Skeletal muscle satellite cell (primary cell): ENCODE measurements around the gene KLHL29.

Experiments
- H3K27me3 ChIP-seq: 2 replicates; pipeline ENCODE4 v1.7.0; 2013; ENCODE audit warnings: low read length; ENCODE audit not compliant: control insufficient read depth, insufficient read depth
- H3K36me3 ChIP-seq: 2 replicates; pipeline ENCODE4 v1.7.0; 2013; ENCODE audit warnings: mild to moderate bottlenecking, control low read depth, low read length; ENCODE audit not compliant: insufficient read depth
- H3K4me1 ChIP-seq: 2 replicates; pipeline ENCODE4 v1.7.0; 2013; ENCODE audit warnings: low read length; ENCODE audit not compliant: control insufficient read depth, insufficient read depth
- H3K4me2 ChIP-seq: 2 replicates; pipeline ENCODE4 v1.7.0; 2013; ENCODE audit warnings: mild to moderate bottlenecking, low read length
- H3K4me3 ChIP-seq: 2 replicates; pipeline ENCODE4 v1.7.0; 2013; ENCODE audit warnings: low read length
- H3K9ac ChIP-seq: 2 replicates; pipeline ENCODE4 v1.7.0; 2013; ENCODE audit warnings: mild to moderate bottlenecking, low read depth, low read length, moderate library complexity
- H3K9me3 ChIP-seq: replicated peaks from 2 replicates; pipeline ENCODE4 v1.7.0; 2013; ENCODE audit warnings: mild to moderate bottlenecking, control low read depth, low read length

The KLHL29 gene

DNA sequence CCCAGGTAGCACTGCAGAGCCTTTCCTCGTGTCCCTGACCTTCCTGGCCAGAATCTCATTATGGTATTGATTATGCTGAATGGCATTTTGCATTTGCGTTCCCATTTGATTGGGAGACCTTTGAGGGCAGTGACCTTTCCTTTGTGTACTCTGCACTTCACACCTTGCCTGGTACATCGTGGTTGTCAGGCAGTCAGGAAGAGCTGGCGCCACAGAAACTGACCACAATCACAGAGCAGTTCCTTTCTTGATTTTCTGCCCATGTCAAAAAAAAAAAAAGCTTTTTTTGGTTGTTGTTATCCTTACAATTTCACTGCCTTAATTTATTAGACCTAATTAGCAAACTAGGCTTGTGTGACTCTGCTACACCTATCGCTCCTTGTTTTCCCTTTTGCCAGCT lies 8.9 kb upstream of the KLHL29 start:
- no peaks in the 10 kb centered on the region for H3K36me3 ChIP-seq
- H3K4me1 ChIP-seq = peaks cover 27% of the 10 kb centered on the region
- H3K4me3 ChIP-seq = no peak overlapping the region
- no peaks in the 10 kb centered on the region for H3K27me3 ChIP-seq
- H3K9me3 ChIP-seq = no peaks in the 10 kb centered on the region
- H3K9ac ChIP-seq = no peak overlapping the region
- no peak overlapping the region for H3K4me2 ChIP-seq

DNA sequence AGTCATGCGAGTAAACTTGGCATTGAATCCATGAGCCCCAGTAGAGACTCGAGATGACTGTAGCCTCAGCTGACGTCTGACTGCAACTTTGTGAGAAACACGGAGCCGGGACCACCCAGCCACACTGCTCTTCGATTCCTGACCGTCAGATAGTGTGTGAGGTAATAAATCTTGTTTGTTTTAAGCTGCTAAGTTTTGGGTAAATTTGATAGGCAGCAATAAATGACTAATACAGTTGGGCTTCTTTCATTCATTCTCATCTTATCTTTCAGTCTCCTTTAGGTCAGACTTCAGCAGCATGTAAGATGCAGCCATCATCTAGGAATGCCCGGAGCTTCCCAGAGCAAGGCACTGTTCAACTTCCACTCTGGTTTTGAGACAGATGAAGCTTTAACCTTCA lies 8.0 kb upstream of the KLHL29 start:
- Histone ChIP-seq H3K27me3 (no peaks in the 10 kb centered on the region), H3K9me3 (no peaks in the 10 kb centered on the region), H3K4me2 (no peak overlapping the region), H3K9ac (no peak overlapping the region), H3K36me3 (no peaks in the 10 kb centered on the region), H3K4me3 (no peak overlapping the region), H3K4me1 (peaks cover 33% of the 10 kb centered on the region)

DNA sequence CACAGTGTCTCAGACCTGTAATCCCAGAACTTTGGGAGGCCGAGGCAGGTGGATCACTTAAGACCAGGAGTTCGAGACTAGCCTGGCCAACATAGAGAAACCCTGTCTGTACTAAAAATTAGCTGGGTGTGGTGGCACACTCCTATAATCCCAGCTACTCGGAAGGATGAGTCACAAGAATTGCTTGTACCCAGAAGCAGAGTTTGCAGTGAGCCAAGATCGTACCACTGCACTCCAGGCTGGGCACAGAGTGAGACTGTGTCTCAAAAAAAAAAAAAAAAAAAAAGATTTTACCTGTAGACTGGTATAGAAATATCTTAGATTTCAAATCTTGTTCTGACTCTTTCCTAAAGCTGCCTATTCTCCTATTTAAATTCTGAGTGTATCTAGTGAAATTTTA lies 7.2 kb upstream of the KLHL29 start:
- H3K36me3 ChIP-seq = no peaks in the 10 kb centered on the region
- peak overlapping the region; percentile 8 for H3K4me2 ChIP-seq
- H3K9ac ChIP-seq = no peak overlapping the region
- no peaks in the 10 kb centered on the region for H3K9me3 ChIP-seq
- no peak overlapping the region for H3K4me3 ChIP-seq
- peaks cover 33% of the 10 kb centered on the region for H3K4me1 ChIP-seq
- no peaks in the 10 kb centered on the region for H3K27me3 ChIP-seq

DNA sequence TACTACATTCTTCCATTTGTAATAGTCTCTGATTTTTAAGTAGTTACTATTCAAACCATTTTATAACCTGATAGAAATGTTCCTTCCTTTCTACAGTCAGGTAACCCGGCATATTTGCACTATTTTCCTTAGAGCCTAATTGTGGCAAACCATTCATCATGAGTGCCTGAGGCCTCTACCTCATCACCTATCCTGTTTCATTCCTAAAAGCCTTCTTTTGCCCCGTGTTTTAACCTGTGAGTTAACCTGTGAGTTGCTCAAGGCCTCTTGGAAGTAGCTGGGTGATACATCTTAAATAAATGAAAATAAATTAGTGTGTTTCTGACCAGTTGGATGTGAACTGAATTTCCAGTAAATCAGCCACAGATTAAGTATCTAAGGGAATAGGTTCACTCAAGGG lies 6.5 kb upstream of the KLHL29 start:
- H3K4me3 ChIP-seq = no peak overlapping the region
- no peaks in the 10 kb centered on the region for H3K9me3 ChIP-seq
- no peaks in the 10 kb centered on the region for H3K36me3 ChIP-seq
- H3K4me2 ChIP-seq = no peak overlapping the region
- H3K27me3 ChIP-seq = no peaks in the 10 kb centered on the region
- no peak overlapping the region for H3K9ac ChIP-seq
- peaks cover 33% of the 10 kb centered on the region for H3K4me1 ChIP-seq

DNA sequence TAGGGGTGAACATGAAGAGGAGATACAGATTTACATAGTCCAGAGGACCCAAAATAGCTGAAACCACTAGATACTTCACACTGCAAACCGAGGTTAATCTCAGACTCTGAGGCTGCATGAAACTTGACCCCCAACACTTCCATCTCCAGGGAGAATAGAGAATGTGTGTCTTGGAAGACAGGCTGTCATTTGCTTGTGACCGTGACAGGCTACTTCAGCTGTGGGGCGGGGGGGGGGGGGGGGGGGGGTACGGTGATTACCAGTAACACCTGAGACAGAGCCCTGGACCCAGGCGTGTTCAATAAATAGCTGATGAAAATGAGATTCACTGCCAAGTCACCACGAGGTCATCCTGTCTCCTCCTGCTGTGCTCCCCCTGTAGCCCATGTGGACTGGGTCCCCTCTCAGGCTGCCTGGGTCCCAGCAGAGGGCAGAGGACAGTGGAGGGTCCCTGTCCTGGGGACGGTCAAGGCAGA lies 5.7 kb upstream of the KLHL29 start:
- Histone ChIP-seq H3K27me3 (no peaks in the 10 kb centered on the region), H3K4me3 (no peak overlapping the region), H3K9ac (no peak overlapping the region), H3K36me3 (no peaks in the 10 kb centered on the region), H3K4me1 (peaks cover 33% of the 10 kb centered on the region), H3K9me3 (no peaks in the 10 kb centered on the region), H3K4me2 (no peak overlapping the region)

DNA sequence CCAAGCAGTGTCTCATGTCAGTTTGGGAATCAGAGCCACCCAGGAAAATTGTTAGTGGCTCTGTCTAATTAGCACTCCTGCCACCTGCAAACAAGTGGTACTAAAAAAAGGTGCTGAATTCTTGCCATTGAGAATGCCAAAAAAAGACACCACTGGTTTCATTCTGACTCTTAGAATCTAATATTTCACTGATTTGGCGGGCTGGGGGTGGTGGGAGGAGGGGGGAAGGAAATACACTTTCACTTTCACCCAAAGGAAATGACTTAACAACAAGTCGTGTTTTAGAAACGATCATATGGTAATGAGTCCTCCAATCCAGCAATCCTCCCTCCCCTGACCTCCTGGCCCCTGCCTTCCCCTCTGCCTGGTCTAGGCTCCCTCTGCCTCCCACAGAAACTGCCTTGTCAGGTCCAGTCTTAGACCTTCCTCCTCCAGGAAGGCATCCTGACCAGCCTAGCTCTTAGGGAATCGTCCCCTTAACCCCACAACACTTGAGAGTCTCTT lies 4.4 kb upstream of the KLHL29 start:
- H3K4me2 ChIP-seq = peak overlapping the region; percentile 69
- no peaks in the 10 kb centered on the region for H3K36me3 ChIP-seq
- peak overlapping the region; percentile 51 for H3K4me3 ChIP-seq
- no peaks in the 10 kb centered on the region for H3K9me3 ChIP-seq
- H3K4me1 ChIP-seq = peaks cover 37% of the 10 kb centered on the region
- no peaks in the 10 kb centered on the region for H3K27me3 ChIP-seq
- H3K9ac ChIP-seq = peak overlapping the region; percentile 39

DNA sequence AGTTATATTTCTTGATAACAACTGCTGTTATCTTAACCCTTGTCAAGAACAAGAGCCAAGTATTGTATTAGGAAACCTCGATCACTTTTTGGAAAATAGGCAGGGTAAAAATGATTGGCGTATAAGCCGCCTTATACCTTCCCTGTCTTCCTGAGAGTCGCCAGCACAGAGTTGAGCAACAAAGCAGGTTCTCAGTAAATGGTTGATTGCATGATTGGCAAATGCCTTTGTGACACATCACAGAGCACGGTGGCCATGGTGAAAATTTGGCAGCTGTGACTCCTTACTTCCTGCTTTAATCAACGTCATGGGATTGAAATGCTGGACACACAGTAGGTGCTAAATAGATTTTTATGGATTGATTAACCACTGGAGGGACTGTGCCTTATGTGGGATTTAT lies 3.9 kb upstream of the KLHL29 start:
- Histone ChIP-seq H3K9me3 (no peaks in the 10 kb centered on the region), H3K36me3 (no peaks in the 10 kb centered on the region), H3K4me2 (peak overlapping the region; percentile 69), H3K27me3 (no peaks in the 10 kb centered on the region), H3K4me1 (peaks cover 37% of the 10 kb centered on the region), H3K4me3 (peak overlapping the region; percentile 51), H3K9ac (peak overlapping the region; percentile 39)

DNA sequence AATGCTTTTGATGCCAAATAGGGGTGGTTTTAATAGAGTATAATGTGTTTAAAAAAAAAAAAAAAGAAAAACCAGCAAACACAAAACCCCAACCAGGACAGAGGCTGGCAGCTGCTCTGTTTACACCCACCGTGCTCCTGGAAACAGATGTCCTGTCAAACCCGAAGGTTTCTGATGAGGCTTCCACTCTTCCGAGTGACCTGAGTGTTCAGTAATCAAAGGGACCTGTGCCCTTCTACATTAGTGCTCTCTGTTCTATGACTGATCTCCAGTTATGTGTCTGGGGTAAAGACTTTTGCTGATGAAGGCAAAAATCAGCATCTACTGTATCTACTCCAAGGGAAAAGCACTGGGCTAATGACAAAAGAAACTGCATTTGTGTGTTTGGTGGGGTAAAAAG lies 3.5 kb upstream of the KLHL29 start:
- Histone ChIP-seq H3K4me3 (no peak overlapping the region), H3K9ac (no peak overlapping the region), H3K36me3 (no peaks in the 10 kb centered on the region), H3K4me2 (peak overlapping the region; percentile 69), H3K4me1 (peaks cover 37% of the 10 kb centered on the region), H3K9me3 (no peaks in the 10 kb centered on the region), H3K27me3 (no peaks in the 10 kb centered on the region)

DNA sequence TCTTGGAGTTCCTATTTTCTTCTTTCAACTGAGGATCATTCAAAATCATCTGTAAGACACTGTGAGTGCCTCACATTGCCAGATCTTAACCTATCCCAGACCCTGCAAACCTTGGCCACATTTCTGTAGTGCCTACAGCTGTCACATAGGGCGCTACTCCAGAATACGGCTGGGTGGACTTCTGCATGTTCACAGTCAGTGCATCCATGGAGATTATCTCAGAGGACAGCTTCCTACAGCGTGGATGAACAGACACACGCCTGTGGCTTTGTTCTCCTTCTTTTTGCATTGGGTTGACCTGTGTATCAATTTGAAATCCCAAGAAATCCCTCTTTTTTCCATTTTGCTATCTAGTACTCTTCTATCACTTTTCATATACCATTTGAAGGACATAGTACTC lies 1.9 kb upstream of the KLHL29 start:
- H3K36me3 ChIP-seq = no peaks in the 10 kb centered on the region
- H3K27me3 ChIP-seq = no peaks in the 10 kb centered on the region
- H3K9me3 ChIP-seq = no peaks in the 10 kb centered on the region
- H3K4me1 ChIP-seq = peaks cover 27% of the 10 kb centered on the region
- H3K4me3 ChIP-seq = no peak overlapping the region
- H3K4me2 ChIP-seq = no peak overlapping the region
- H3K9ac ChIP-seq = no peak overlapping the region

DNA sequence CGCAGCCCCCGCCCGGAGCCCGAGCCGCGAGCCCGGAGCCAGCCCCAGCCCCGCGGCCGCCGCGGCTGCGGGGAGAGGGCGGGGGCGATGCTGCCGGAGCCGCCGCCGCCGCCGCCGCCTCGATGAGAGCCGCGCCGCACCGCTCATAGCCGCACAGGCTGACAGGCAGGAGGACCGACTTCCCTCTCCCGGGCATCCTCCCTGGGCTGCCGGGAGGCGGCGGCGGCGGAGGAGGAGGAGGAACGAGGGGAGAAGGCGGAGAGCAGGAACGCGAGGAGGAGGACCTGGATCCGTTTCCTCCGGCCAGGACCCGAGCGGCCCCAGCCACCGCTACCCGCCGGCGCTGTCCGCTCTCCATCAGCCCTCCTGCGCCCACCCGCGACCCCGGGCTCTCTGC lies 370 bp downstream of the KLHL29 start:
- Histone ChIP-seq H3K9me3 (no peaks in the 10 kb centered on the region), H3K36me3 (no peaks in the 10 kb centered on the region), H3K4me2 (peak overlapping the region; percentile 96), H3K9ac (peak overlapping the region; percentile 79), H3K4me1 (peaks cover 31% of the 10 kb centered on the region), H3K27me3 (no peaks in the 10 kb centered on the region), H3K4me3 (peak overlapping the region; percentile 82)

DNA sequence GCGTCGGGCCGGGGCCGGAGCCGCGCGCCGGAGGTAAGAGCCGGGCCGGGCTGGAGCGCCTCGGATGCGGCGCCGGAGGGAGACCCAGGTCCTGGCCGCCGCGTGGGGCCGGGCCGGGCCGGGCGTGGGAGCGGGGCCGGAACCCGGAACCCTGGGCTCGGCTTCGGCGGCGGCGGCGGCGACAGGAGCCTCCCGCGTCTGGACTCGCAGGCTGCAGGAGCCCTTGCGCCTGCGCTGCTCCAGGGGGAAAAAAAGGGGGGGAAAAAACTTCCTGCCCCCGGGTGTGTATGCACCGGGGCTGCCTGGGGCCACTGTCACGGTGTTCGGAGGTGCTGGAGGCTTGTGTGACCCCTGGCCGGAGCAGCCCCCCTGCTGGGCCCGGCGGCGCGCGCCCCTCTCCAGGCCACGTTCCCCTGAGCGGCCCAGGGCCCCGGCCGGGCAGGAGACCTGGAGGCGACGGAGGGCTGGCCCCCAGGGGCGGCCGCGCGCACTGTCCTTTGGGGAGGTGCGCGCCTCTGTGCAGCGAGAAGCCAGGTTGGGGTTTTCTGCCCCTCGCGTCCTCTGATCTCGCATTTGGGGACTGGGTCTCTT lies 864 bp downstream of the KLHL29 start:
- Histone ChIP-seq H3K9ac (peak overlapping the region; percentile 79), H3K27me3 (no peaks in the 10 kb centered on the region)

More for the DNA sequence above, 864 bp downstream of the KLHL29 start:
- Histone ChIP-seq H3K4me2 (peak overlapping the region; percentile 96), H3K36me3 (no peaks in the 10 kb centered on the region), H3K4me1 (peaks cover 26% of the 10 kb centered on the region), H3K4me3 (peak overlapping the region; percentile 82), H3K9me3 (no peaks in the 10 kb centered on the region)
